Measurements from ENCODE around the gene TUBGCP2.

TUBGCP2 gene

GRCh38 chr10:133354672-133355240, 46.1 kb upstream of the TUBGCP2 start:
- H3K4me3 ChIP-seq (replicated peaks in 1 of 2; ENCODE audit: low read depth in 2 of 2, low read length in 2 of 2): no peak overlapping the region
- no peak for DNase-seq (ENCODE audit: low read depth in 2 of 2)
- no peak for TF ChIP-seq CTCF (IDR thresholded peaks at IDR 0.05; ENCODE audit: low read depth, low read length)

GRCh38 chr10:133353988-133354605, 45.4 kb upstream of the TUBGCP2 start:
- H3K4me3 ChIP-seq (replicated peaks in 1 of 2; ENCODE audit: low read depth in 2 of 2, low read length in 2 of 2): no peak overlapping the region
- no peak for TF ChIP-seq CTCF (IDR thresholded peaks at IDR 0.05; ENCODE audit: low read depth, low read length)
- no peak for DNase-seq (ENCODE audit: low read depth in 2 of 2)

GRCh38 chr10:133353202-133353959, 44.7 kb upstream of the TUBGCP2 start:
- no peak for TF ChIP-seq CTCF (IDR thresholded peaks at IDR 0.05; ENCODE audit: low read depth, low read length)
- no peak overlapping the region for H3K4me3 ChIP-seq (replicated peaks in 1 of 2; ENCODE audit: low read depth in 2 of 2, low read length in 2 of 2)
- DNase-seq (ENCODE audit: low read depth in 2 of 2): no peak

GRCh38 chr10:133351408-133352318, 43.0 kb upstream of the TUBGCP2 start:
- DNase-seq (ENCODE audit: low read depth in 2 of 2): no peak
- no peak for TF ChIP-seq CTCF (IDR thresholded peaks at IDR 0.05; ENCODE audit: low read depth, low read length)
- no peak overlapping the region for H3K4me3 ChIP-seq (replicated peaks in 1 of 2; ENCODE audit: low read depth in 2 of 2, low read length in 2 of 2)

GRCh38 chr10:133350950-133351329, 42.3 kb upstream of the TUBGCP2 start:
- no peak for TF ChIP-seq CTCF (IDR thresholded peaks at IDR 0.05; ENCODE audit: low read depth, low read length)
- no peak for DNase-seq (ENCODE audit: low read depth in 2 of 2)

GRCh38 chr10:133350283-133350949, 41.7 kb upstream of the TUBGCP2 start:
- no peak for TF ChIP-seq CTCF (IDR thresholded peaks at IDR 0.05; ENCODE audit: low read depth, low read length)
- DNase-seq (ENCODE audit: low read depth in 2 of 2): no peak
- no peak overlapping the region for H3K4me3 ChIP-seq (replicated peaks in 1 of 2; ENCODE audit: low read depth in 2 of 2, low read length in 2 of 2)

More at GRCh38 chr10:133350950-133351329, 42.3 kb upstream of the TUBGCP2 start:
- no peak overlapping the region for H3K4me3 ChIP-seq (replicated peaks in 1 of 2; ENCODE audit: low read depth in 2 of 2, low read length in 2 of 2)
